PFSK-1 (cell line): ENCODE results near the gene PDE4B.

ENCODE experiments used
- FOXP2 ChIP-seq: optimal IDR thresholded peaks from 2 replicates; pipeline ENCODE3; 2011; ENCODE audit warnings: borderline replicate concordance, control low read depth, inconsistent platforms; ENCODE audit not compliant: insufficient read depth; ENCODE audit errors: extremely low read length, extremely low read depth
- POLR2AphosphoS5 ChIP-seq: IDR thresholded peaks from 2 replicates; pipeline ENCODE4 v1.6.1; 2012; ENCODE audit warnings: low read depth, mild to moderate bottlenecking, control low read depth, low read length, moderate library complexity
- REST ChIP-seq, 2 experiments: IDR thresholded peaks; 2 replicates each; pipeline versions ENCODE4 v1.6.1 to v1.8.0; 2011 to 2012; ENCODE audit warnings: low read depth in 2 of 2, low read length in 2 of 2, control low read depth in 1 of 2, inconsistent platforms in 1 of 2, mild to moderate bottlenecking in 1 of 2, moderate library complexity in 1 of 2; ENCODE audit not compliant: insufficient read depth in 1 of 2
- SIN3A ChIP-seq: IDR thresholded peaks from 2 replicates; pipeline ENCODE4 v1.6.1; 2012; ENCODE audit warnings: mild to moderate bottlenecking, low read length, moderate library complexity, borderline replicate concordance; ENCODE audit not compliant: insufficient read depth
- TAF1 ChIP-seq: IDR thresholded peaks from 2 replicates; pipeline ENCODE4 v1.6.1; 2012; ENCODE audit warnings: low read length, control low read depth, borderline replicate concordance; ENCODE audit not compliant: insufficient read depth

The PDE4B gene

GRCh38 chr1:66413838-66414175, 621.1 kb downstream of the PDE4B start:
- TF ChIP-seq TAF1 (no peak), SIN3A (no peak), REST (IDR thresholded peaks at IDR 0.05; ENCODE audit: insufficient read depth in 1 of 2, low read depth in 2 of 2, low read length in 2 of 2) (no peak)

- no peak for TF ChIP-seq FOXP2
- TF ChIP-seq TAF1 = no peak
- no peak for TF ChIP-seq POLR2AphosphoS5
- TF ChIP-seq REST (IDR thresholded peaks at IDR 0.05; ENCODE audit: insufficient read depth in 1 of 2, low read depth in 2 of 2, low read length in 2 of 2) = no peak
- no peak for TF ChIP-seq SIN3A
Measured at GRCh38 chr1:66415281-66415680, 622.6 kb downstream of the PDE4B start.

- no peak for TF ChIP-seq POLR2AphosphoS5
Measured at GRCh38 chr1:66415866-66416265, 623.2 kb downstream of the PDE4B start.

- TF ChIP-seq SIN3A (no peak), TAF1 (no peak), POLR2AphosphoS5 (no peak), FOXP2 (no peak), REST (IDR thresholded peaks at IDR 0.05; ENCODE audit: insufficient read depth in 1 of 2, low read depth in 2 of 2, low read length in 2 of 2) (no peak)
Measured at GRCh38 chr1:66416295-66416694, 623.6 kb downstream of the PDE4B start.

- TF ChIP-seq REST (IDR thresholded peaks at IDR 0.05; ENCODE audit: insufficient read depth in 1 of 2, low read depth in 2 of 2, low read length in 2 of 2) (no peak), TAF1 (no peak), SIN3A (no peak), FOXP2 (no peak), POLR2AphosphoS5 (no peak)
Measured at GRCh38 chr1:66418021-66418420, 625.3 kb downstream of the PDE4B start.
